SK-N-MC (cell line): Measurements from ENCODE around the gene KBTBD8.

ENCODE experiments used
- EZH2 ChIP-seq: fragments of 200-600 bp; sonication (generic); IDR thresholded peaks from one replicate; pipeline ENCODE4 v1.6.1; 2017; ENCODE audit warnings: antibody characterized with exemption
- POLR2AphosphoS5 ChIP-seq: IDR thresholded peaks from 2 replicates; pipeline ENCODE4 v1.6.1; 2012; ENCODE audit warnings: mild to moderate bottlenecking, low read depth, low read length, borderline replicate concordance

DNA sequence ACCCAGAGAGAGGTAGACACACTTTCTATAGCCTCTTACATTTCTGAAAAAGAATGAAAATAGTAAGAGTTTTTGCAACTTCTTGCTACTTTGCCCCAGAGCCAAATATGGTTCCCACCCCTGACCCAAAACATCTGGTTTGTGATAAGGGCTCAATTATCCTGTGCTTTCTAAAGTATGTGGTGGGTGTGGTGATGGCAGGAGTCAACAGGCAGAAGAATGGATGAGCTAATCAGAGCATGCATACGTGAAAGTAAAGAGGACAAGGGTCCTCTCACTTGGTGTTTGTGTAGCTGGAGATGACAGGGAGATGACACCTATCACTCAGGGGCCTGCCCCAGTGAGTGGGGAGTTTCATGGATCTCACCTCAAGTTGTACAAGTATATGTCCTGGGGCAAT is 19.1 kb downstream of the KBTBD8 start:
- TF ChIP-seq EZH2 (no peak), POLR2AphosphoS5 (no peak)
